HG02759 (cell line): Measurements from ENCODE around the gene CA4.
"Not testable (repeated sequence)": the region's sequence is repeated elsewhere in the genome, so short reads cannot be mapped to it uniquely, and the experiment has no call there.

ENCODE experiments used
- ATAC-seq: cut with Tn5 transposase; IDR thresholded peaks from one replicate; pipeline ENCODE4 v1.9.1; 2021; ENCODE audit warnings: mild to moderate bottlenecking, moderate library complexity; ENCODE audit not compliant: unreplicated experiment

Gene CA4

GRCh38 chr17:60171753-60172079 lies 21.9 kb downstream of the CA4 start:
- ATAC-seq: no peak

- ATAC-seq: no peak
Observed at GRCh38 chr17:60173304-60173819, 23.6 kb downstream of the CA4 start.

DNA sequence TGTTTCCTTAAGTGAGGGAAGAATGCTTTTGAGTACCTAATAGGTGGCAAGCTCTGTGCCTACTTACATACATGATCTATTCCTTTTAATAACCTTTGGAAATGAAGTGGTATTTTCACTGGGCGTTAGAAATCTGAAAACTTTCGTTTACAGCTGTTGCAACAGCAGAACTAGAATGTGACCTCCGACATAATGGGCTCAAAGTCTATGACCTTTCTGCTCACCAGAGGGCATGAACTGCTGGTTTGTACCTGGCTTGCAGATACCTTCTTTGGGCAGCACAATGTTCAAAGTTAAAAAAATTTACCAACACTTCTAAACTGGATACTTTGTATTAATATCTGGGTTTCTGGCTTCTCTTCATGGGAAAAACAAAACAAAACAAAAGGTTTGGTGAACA lies 24.3 kb downstream of the CA4 start:
- no peak for ATAC-seq

DNA sequence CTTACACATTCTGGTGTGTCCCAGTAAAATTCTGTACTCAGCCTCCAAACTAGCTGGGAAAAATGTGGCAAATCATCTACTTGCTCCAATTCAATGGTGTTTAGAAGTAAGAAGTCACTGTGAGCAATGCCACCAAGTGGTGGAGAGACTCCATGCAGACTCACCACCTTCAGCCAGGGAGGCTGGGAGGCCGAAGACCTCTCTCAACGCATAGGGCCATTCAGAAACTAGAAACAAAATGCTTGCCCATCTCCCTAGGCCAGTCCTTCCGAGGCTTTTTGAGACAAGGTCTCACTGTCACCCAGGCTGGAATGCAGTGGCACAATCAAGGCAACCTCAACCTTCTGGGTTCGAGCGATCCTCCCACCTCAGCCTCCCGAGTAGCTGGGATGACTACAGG lies 25.0 kb downstream of the CA4 start:
- ATAC-seq: not testable (repeated sequence)

DNA sequence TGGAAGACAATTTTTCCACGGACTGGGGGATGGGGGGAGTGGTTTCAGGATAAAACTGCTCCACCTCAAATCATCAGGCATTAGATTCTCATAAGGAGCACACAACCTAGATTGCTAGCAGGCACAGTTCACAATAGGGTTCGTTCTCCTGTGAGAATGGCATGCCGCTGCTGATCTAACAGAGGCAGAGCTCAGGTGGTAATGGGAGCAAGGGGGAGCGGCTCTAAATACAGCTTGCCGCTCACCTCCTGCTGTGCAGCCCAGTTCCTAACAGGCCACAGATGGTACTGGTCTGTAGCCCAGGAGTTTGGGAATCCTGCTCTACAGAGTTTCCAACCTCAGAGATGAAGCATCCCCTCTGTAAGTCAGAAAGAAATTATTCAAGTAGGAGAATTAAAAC lies 27.0 kb downstream of the CA4 start:
- ATAC-seq: not testable (repeated sequence)

- ATAC-seq: not testable (repeated sequence)
Observed at GRCh38 chr17:60178180-60178579, 28.4 kb downstream of the CA4 start.

DNA sequence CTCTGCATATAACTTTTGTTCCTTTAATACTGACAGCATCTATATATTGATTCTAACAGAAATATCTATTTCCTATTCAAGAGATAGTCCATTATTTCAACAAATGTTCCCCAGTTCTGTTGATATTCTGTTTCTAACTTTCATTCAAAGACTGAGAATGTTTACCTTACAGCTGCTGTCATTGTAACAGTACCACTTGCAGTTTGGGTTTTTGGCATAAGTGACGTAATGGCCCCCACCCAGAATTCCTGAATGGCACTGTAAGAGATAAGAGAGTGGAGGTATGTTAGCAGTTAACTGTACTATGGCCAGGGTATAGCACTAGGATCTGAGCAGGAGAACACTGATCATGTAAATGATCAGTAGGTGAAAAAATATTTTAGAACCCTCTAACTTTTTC lies 30.6 kb downstream of the CA4 start:
- not testable (repeated sequence) for ATAC-seq

DNA sequence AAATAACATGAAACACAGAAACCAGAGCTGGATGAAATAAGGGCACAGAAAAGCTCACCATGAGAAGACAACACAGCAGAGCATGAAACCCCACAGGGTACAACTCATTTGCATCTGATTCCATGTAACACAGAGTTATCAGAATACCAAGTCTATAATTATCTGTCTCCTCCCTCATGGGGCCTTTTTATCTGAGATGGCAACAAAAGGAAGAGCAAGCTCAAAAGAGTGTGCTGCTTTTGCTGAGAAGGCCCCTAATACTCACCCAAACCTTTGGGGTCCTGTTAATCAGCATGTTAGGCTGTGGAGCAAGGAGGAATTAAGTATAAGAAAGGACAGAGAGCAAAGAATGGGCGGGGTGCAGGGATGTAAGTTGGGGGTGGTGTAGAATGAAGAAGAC lies 36.6 kb downstream of the CA4 start:
- not testable (repeated sequence) for ATAC-seq

DNA sequence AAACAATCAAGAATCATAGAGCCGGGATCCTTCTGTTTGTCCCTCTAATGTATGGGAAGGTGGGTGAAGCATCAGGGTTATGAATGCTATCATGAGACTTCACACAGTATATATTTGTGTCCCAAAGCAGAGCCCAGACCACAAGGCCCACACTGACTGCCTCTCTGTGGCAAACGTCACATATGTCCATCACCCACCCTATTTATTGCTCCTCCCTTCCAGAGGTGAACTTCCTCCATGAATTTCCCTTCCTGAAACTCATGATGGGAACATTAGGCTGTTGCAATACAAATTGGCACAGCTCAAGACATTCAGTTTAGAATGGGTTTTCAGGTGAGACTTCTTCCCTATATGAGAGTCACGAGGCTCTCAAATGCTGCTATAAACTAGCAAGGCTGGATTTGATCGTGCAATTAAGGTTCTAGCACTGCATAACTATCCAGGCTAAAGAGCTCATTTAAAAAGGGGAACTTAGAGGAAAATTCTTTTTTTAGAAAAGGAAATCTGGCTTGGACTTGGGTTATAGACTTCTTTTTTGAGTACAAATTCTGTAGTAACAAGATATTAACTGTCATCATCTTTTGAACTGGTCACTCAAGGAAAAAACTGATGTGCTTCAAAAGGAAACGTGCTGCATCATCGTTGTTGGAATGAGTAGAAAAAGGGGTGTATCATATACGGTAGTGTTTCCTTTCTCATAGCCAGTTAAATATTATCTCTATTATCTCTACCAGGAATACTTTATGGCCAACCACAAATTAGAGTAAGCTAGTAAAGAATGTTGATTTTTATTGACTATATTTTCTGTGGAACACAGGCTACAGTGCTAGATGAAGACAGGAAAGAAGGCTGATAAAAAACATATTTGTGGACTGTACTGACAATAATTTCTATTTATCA lies 37.3 kb downstream of the CA4 start:
- not testable (repeated sequence) for ATAC-seq

DNA sequence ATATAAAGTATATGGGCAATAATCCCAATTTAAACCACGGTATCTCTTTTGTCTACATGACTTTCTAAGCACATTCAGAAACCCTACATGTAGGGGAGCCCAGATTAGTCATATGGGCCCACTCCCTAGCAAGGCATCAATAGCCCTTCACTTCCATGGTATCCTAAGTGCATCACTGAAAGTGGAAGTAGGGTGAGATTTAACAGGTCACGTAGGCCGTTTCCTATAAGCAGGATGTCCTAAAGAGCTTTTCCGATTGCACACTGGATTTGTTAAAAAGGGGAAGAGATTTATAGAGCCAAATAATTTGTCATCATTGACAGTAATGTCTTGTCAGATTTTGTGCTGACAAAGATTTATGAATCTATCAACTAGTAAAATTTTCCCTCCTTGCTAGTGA lies 39.0 kb downstream of the CA4 start:
- no peak for ATAC-seq

DNA sequence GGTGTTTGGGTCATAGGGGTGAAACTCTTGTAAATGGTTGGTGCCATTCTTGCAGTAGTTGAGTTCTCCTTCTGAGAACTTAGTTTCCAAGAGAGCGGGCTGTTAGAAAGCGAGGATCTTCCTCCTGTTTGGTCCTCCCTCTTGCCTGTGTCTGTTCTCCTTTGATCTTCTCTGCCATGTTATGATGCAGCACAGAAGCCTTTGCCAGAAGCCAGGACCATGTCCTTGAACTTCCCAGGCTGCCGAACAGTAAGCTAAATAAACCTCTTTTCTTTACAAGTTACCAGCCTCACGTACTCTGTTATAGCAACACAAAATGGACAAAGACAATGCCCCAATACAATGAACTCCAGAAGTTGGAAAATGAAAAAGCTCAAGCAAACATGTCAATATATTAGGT lies 40.3 kb downstream of the CA4 start:
- not testable (repeated sequence) for ATAC-seq

GRCh38 chr17:60193032-60193431 lies 43.3 kb downstream of the CA4 start:
- not testable (repeated sequence) for ATAC-seq

- ATAC-seq: no peak
Observed at GRCh38 chr17:60193482-60193881, 43.7 kb downstream of the CA4 start.

- not testable (repeated sequence) for ATAC-seq
Observed at GRCh38 chr17:60194141-60194540, 44.4 kb downstream of the CA4 start.

GRCh38 chr17:60198630-60199029 lies 48.9 kb downstream of the CA4 start:
- ATAC-seq: not testable (repeated sequence)

DNA sequence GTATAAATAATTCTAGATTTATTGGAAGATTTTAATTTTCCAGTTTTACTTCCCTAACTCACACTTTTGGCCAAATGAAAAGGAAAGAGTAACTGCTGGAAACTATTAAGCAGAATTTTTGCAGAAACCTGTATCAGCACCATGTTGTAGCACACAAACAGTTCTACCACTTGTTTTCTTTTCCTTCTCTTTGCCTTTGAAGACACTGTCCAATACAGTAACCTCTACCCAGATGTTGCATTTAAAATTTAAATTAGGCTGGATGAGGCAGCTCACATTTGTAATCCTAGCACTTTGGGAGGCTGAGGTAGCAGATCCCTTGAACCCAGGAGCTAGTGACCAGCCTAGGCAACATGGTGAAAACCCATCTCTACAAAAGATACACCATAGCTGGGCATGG lies 56.0 kb downstream of the CA4 start:
- ATAC-seq: not testable (repeated sequence)

DNA sequence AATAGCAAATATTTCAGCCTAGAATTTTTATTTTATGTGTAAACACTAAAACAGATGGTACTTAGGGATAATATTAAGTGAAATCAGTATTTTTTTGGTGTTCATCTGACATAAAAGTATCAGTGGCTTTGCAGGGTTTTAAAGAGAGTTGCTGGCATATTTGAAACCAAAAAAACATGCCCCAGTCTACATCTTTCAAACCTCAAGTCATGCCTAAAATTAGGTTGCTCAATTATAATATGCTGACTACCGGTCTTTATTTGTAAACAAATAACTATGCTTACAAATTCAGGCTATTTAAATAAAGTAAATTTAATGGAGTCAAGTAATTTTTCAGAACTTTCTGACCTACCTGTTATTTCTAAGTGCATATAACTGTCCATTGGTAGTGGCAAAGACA lies 58.5 kb downstream of the CA4 start:
- not testable (repeated sequence) for ATAC-seq
